ENCODE results near the gene RNF4. TPM values are rescaled to one million over a fixed set of nuclear protein-coding genes. Genes with fewer than 3 reads are reported as not detected.
"Not testable (repeated sequence)": the region's sequence is repeated elsewhere in the genome, so short reads cannot be mapped to it uniquely, and the experiment has no call there.

The RNF4 gene
- polyA plus RNA-seq, 4 donors: 53.3 to 67.2 (median 65.9) TPM

DNA sequence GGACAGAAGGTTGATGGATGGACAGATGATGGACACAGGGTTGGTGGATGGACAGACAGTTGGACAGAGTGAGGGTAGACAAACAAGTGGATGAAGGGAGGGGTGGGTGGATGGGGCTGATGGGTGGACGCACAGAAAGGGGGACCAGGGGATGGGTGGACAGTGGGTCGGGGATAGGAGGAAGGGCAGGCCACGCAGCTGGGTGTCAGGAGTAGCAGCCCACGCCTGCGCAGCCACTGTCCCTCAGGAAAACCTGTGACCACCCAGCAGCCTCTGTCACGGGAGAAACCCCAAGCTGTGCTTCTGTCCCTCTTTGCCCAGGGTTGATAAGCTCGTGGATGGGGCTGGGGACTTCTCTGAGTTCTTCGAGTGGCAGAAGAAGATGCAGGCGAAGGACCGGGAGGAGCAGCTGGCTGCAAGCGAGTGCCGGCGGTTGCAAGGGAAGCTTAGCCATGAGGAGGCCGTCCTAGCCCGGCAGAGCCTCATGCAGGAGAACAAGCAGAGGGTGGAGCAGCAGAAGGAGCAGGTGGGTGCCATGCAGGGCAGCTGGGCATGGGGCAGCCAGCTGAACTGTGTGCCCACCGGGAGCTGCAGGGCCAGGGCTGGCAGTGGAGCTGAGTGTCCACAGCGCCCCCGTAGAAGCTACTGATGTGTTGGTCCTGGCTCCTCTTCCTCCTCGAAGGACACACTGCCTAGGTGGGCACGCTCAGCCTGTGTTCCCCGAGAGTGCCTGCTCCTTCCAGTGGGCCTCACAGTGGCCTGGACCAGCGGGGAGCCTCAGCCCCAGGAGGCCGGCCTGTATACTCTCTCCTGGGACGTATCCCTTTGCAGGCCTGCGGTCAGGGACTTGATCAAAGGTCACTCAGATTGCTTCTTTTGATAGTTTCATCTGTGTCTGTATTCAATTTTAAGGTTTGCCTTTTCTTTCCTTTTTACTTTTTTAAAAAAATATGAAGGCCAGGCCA lies 16.8 kb upstream of the RNF4 start:
- no peak for DNase-seq (ENCODE audit: low read depth in 4 of 4, low spot score in 3 of 4)

DNA sequence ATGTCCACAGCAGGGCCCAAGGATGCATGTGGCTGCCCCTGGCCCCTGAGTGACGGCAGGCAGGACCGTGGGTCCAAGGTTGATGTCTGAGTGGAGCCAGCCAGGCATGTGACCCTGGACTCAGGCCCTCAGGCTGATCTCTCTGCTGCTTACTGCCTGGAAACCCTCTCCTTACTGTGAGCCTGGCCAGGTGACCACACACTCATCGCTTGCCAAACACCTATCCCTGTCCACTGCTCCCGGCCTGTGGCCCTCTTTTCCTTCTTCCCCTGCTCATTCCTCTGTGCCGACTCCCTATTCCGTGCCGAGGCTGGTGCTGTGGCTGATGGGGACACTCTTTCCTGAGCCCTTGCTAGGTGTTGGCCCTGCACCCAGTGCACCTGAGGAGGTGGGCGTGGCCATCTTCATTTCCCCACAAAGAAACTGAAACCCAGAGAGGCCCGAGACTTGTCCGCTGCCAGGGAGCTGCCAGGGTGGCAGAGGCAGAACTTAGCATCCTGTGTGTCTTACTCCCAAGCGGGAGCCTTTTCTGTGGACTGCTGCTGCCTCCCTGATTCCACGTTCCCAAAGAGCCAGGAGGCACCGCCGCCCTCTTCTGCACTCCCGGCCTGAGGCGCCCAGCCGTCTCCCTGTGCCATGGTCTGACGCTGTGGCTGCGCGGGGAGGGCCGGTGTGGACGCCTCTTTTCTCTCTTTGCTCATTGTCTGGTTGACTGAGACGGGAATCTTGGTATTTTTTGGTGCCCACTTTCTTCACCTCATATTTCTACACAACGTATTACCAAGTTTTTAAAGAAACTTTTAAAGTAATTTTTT lies 11.2 kb upstream of the RNF4 start:
- DNase-seq (ENCODE audit: low read depth in 4 of 4, low spot score in 3 of 4): no peak

DNA sequence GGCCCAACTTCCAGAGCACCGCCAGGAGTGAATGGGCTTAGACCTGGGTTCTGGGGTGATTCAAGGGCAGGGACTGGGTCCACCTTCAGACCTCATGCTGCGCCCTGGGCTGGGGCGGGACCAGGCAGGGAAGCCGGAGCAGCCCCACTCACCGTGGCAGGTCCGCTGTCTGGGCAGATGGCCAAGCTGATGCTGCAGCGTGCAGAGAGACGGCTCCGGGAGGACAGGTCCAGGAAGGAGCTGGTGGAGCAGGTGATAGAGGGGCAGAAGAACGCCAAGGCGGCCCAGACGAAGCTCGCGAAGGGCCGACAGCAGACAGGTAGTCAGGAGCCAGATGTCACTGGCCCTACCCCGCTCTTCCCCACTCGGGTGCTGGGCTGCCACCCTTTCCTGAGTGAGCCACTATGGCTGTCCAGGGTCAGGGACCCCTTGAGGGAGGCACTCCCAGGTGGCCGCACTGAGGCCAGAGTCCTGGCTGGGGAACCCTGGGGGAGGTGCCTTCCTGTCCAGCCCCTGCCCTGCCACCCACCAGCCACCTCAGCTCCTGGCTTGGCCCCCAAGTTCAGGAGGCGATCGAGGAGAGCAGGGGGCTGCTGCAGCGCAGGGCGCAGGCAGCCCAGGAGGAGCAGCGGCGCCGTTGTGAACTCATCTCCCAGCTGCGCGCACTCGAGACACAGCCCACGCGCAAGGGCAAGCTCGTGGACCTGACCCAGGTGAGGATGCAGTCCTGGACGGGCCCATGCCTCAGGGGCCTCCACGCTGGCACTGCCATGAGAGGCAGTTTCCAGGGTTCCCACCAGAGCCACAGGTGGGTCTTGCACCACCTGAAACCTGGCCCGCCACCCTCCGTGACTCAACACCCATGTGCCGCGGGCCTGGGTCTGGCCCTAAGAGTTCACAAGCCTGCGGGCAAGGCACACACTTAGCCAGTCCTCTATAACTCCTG lies 10.1 kb upstream of the RNF4 start:
- DNase-seq (ENCODE audit: low read depth in 4 of 4, low spot score in 3 of 4): no peak

DNA sequence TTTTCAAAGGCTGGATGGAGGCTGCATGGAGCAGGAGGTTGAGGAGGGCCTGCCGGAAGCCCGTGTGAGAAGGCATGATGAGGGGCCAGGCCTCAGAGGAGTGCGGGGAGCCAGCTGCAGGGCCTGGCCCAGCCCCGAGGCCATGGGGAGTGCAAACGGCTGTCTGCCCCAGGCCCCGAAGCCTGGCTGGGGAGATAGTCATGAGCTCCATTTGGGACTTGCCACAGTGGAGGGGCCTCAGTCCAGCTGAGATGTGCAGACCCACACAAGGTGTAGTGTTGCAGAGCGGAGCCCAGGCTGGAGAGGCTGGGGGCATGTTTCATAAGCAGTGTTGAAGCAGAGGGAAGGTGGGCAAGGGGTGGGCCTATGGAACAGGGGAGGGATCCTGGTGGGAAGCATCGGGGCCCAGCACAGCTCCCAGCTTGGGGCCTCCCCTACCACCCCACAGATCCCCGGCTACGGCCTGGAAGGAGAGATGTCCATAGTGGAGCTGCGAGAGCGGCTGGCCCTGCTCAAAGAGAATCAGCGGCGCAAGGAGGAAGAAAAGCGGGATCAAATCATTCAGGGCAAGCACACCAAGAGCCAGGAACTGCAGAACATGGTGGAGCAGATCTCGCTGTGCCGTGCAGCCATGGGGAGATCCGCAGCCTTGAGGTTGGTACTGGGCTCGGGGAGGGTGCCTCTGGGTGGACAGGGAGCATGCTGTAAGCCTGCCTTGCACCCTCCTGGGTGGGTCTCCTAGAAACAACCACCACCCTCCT lies 9.1 kb upstream of the RNF4 start:
- DNase-seq (ENCODE audit: low read depth in 4 of 4, low spot score in 3 of 4): no peak

DNA sequence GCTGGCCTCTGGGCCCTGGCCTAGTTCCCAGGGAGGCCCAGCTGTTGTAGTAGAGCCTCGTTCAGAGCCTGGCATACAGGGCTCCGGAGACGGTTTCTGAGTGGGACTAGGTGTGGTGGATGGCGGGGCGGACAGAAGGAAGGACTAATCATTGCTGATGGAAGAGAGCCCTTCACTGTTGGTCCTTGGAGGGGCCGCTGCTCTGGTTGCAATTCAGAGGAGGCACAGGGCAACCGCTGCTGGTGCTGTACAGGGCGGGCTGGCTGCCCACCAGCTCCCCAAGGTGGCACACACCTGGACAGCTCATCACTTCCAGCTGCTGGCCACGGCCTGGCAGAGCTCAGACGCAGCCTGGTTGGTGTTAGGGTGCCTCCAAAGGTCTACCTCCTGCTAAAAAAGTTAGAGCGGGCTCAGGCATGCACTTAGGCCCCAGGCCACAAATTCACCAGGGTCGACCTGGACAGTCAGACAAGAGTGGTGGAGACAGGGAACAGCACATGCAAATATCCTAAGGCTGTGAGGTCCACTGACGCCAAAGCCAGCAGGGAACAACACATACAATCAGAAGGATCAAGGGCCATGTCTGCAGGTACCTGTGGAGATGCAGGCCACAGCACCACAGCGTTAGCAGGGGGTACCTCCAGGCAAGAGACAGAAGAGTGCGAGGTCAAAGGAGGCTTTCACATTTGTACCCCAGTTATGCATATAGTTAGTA lies 7.5 kb upstream of the RNF4 start:
- no peak for DNase-seq (ENCODE audit: low read depth in 4 of 4, low spot score in 3 of 4)

DNA sequence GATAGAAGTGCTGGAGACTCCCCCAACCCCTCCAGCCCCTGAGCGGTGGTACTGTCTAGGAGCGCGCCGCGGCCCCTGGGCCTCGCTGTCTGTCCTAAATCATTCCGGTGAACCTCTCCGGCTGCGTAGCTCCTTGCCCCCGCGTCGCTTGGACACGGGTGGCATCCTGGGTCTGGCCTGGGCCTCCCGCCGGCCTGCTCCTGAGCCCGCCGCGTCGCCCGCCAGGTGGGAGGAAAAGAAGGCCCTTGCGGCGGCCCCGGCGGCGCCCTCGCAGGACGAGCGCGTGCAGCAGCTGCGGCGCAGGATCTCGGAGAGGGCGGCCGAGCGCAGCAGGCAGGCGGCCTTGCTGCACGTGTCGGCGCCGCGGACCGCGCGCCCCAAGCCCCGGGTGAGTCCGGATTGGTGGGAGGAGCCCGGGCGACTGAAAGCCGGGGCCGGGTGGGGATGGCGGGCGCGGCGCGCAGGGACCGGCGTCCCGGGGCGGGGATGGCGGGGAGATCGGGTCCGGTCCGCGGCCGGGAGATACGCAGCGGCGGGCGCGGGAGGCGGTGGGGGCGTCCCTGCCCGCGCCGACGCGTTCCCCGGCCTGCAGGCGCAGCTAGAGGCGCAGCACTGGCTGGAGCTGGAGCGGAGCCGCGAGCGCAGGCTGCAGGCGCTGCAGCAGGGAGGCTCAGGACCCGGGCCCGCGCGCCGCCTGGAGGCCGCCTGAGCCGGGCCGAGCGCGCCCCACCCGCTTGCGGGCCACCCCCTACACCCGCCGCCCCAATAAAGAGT lies 6.5 kb upstream of the RNF4 start:
- DNase-seq (ENCODE audit: low read depth in 4 of 4, low spot score in 3 of 4): no peak

DNA sequence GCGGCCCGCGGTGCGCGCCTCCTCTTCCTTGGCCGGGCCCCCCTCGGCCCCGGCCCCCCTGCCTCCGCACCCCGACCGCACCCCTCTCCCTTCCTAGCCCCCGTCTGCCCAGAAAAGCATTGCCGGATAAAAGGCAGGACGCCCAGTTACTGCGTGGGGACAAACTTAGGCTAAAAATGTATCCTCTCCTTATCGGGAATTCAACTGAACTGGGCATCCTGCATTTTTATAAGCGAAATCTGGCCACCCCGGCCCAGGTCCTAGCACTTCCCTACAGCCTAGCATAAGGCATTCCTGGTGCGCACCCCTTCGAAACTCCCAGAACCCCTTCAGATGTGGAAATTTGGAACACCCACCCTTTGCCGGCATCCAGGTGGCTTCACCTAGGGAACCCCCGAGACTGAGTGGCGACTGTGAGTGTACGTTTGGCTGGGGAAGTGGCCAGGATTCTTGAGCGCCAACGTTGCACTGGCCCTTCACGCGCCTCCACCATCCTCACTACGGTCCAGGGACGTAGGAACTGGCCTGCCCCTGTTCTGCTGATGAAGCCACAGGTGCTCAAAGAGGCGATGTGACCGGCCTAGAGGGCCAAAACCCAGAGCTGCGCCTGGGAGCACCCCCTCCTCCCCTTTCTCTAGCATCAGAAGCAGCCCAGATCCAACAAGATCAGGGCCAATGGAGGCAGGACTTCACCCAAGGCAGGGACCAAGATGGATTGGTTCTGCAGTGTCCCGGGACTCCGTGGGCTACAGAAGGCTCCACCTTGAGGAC lies 5.7 kb upstream of the RNF4 start:
- no peak for DNase-seq (ENCODE audit: low read depth in 4 of 4, low spot score in 3 of 4)

DNA sequence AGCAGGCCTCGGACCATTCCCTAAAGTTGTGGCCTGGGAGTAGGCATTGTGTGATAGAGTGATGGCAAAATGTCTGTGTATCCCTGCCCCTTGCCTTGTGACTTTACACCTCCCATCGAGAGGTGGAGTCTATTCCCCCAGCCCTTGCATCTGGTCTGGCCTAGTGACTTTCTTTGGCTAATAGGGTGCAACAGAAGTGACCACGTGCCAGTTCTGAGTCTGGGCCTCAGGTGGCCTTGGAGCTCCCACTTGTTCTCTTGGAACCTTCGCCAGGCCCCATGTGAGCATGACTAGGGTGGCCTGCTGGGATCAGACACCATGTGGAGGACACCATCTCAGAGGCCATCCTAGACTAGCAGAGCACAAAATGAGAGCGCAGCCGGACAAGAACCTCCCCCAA lies 3.9 kb upstream of the RNF4 start:
- DNase-seq (ENCODE audit: low read depth in 4 of 4, low spot score in 3 of 4): no peak

DNA sequence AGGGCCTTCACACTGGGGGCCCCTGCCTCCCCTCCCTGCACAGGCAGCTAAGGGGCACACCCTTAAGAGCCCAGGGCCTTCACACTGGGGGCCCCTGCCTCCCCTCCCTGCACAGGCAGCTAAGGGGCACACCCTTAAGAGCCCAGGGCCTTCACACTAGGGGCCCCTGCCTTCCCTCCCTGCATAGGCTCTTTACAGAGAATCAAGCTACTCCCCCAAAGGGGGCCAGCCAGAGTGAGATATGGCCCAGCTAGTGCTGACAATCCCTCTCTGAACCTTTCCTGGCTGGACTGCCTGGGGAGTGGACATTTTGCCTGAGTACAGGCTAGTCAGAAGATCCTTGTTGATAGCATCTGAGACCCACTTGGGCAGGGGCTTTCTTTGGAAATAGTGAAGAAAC lies 3.4 kb upstream of the RNF4 start:
- DNase-seq (ENCODE audit: low read depth in 4 of 4, low spot score in 3 of 4): not testable (repeated sequence)

DNA sequence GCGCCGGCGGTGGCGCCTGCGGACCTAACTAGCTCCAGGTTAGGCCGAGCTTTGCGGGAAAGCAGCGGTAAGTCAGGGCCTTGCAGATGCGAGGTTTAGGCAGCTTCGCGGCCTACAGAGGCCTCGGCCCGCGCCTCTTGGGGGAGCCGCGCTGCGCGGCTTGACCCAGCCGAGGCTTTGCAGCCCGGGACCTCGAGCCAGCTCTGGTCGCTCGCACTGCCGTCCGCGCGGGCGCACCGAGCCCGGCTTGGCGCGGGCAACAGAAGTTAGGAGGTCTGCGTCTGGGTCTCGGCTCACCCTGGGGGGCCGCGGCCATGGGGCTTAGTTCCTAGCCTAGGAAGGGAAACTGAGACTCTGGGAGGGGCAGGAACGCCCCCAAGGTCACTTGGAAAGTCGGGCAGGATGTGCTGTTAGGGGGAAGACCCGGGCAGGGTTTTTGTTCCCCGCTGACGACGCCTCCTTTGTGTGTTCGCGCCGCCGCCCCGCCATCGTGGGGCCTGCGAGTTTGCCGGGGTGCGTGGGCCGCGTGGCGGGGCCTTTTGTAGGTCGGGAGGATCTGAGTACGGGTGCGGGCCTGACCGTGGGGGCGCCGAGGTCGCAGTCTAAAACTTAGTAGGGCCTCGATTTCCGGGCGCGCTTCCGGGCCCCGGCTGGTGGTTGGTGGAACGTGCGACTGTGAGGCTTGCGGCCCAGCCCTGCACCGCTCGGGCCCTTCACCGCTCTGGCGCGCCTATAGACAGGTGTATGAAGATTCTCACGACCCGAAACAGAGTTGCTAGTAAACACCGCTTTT lies 482 bp downstream of the RNF4 start:
- DNase-seq (ENCODE audit: low read depth in 4 of 4, low spot score in 3 of 4): no peak

DNA sequence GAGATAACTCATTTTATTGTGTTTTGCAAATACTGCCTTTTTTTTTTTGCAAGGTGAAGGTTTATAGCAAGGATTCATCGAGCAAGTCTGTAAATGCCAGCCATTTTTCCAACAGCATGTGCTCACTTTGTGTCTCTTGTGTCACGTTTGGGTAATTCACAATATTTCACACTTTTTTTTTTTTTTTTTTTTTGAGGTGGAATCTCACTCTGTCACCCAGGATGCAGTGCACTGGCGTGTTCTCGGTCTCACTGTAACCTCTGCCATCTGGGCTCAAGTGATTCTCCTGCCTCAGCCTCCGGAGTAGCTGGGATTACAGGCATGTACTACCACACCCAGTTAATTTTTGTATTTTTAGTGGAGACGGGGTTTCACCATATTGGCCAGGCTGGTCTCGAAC lies 1.9 kb downstream of the RNF4 start:
- no peak for DNase-seq (ENCODE audit: low read depth in 4 of 4, low spot score in 3 of 4)

DNA sequence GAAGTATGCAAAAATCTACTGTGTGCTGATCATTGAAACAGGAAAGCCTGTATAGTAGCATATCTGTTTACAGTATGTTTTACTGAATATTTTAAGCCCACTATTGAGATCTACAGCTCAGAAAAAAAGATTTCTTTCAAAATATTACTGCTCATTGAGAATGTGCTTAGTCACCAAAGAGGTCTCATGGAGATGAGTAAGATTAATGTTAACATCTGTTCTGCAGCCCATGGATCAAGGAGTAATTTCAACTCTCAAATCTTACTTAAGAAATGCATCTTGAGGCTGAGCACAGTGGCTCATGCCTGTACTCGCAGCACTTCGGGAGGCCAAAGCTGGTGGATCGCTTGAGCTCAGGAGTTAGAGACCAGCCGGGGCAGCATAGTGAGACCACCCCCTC lies 3.3 kb downstream of the RNF4 start:
- no peak for DNase-seq (ENCODE audit: low read depth in 4 of 4, low spot score in 3 of 4)

DNA sequence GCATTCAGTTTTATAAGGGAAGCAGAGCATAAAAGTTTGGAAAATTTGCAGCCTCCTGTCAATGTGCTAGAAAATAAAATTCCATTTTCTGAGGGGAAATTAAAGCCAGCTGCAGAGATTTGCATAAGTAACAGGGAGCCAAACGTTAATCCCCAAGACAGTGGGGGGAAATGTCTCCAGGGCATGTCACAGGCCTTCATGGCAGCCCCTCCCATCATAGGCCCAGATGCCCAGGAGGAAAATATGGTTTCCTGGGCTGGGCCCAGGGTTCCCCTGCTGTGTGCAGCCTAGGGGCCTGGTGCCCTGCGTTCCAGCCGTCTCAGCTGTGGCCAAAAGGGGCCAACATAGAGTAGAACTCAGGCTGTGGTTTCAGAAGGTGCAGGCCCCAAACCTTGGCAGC lies 9.3 kb downstream of the RNF4 start:
- no peak for DNase-seq (ENCODE audit: low read depth in 4 of 4, low spot score in 3 of 4)

DNA sequence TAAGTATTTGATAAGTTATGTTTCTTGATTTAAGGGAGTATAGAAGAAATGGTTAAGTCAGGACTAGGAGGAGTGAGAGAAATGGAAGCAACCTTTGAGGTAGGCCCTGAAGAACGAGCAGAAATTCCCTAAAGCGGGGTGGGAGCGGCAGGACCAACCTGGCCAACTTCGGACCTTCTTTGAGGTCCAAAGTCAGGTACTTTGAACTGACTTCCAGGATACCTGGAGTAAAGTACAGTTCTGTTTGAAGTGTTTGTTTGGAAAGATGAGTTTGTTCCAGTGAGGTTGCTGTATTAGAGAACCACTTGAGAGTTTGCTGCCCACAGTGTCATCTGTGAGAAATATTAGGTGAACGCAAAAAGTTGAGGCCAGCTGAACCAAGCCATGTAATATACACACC lies 11.7 kb downstream of the RNF4 start:
- no peak for DNase-seq (ENCODE audit: low read depth in 4 of 4, low spot score in 3 of 4)

DNA sequence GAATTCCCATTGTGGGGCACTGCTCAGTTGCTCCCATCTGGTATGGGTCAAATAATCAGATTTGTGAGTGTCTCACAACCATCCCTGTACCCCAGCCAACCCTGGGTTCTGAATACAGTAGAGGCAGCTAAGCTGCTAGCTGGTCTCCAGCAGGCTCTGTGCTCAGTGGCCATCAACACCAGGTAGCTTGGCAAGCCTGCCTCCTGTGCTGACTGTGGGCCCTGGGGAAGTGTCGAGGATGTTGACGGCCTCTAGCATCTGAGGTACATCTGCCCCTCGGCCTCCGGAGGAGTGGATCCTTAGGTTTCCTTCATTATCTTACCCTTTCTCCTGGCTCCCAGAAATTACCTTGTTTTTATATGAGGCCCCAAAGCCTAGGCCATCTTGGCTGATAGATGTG lies 13.3 kb downstream of the RNF4 start:
- DNase-seq (ENCODE audit: low read depth in 4 of 4, low spot score in 3 of 4): no peak

DNA sequence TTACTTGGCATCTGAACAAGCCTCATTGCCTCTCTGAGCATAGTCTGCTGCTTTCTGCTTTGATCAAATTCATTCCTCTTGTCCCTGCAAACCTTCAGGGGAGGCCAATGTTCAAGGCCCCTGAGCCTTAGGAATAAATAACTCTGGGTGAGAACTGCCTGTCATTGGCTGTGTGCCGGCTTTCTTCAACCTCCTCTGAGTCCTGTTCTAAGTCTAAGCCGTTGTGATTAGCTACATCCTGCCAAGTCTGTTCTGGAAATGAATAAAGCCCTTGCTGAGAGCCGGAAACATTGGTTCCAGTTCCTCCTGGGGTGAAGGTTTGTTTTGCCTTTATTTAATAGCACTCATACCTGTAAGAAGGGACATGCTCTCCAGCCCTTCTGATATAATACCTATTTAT lies 13.8 kb downstream of the RNF4 start:
- DNase-seq (ENCODE audit: low read depth in 4 of 4, low spot score in 3 of 4): no peak

DNA sequence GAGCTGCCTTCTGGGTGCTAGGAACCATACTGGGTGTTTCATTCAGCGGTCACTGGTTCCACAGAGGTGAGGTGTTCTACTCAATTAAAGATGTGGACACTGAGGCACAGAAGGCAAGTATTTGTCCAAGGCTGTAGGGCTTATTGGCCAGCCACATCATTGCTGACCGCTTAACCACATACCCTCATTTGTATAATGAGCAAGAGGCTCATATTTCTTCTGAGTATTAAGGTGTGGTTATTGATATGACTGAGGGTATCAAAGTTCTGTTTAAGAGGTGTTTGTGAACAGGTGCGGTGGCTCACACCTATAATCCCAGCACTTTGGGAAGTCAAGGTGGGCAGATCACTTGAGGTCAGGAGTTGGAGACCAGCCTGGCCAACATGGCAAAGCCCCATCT lies 14.3 kb downstream of the RNF4 start:
- no peak for DNase-seq (ENCODE audit: low read depth in 4 of 4, low spot score in 3 of 4)

Measured in left renal pelvis (tissue), 4 donors.